ENCODE measurements around the gene IL17C.
"Not testable (repeated sequence)": the region's sequence is repeated elsewhere in the genome, so short reads cannot be mapped to it uniquely, and the experiment has no call there.

The IL17C gene

GRCh38 chr16:88609426-88609825 lies 28.9 kb upstream of the IL17C start:
- not testable (repeated sequence) for DNase-seq (ENCODE audit: low read depth in 2 of 2)

GRCh38 chr16:88610080-88610479 lies 28.3 kb upstream of the IL17C start:
- no peak for DNase-seq (ENCODE audit: low read depth in 2 of 2)

- DNase-seq (ENCODE audit: low read depth in 2 of 2) = no peak
Measured at GRCh38 chr16:88610909-88611812, 27.2 kb upstream of the IL17C start.

- DNase-seq (ENCODE audit: low read depth in 2 of 2) = no peak
Measured at GRCh38 chr16:88613293-88613692, 25.1 kb upstream of the IL17C start.

- DNase-seq (ENCODE audit: low read depth in 2 of 2) = no peak
Measured at GRCh38 chr16:88613911-88614817, 24.2 kb upstream of the IL17C start.

DNA sequence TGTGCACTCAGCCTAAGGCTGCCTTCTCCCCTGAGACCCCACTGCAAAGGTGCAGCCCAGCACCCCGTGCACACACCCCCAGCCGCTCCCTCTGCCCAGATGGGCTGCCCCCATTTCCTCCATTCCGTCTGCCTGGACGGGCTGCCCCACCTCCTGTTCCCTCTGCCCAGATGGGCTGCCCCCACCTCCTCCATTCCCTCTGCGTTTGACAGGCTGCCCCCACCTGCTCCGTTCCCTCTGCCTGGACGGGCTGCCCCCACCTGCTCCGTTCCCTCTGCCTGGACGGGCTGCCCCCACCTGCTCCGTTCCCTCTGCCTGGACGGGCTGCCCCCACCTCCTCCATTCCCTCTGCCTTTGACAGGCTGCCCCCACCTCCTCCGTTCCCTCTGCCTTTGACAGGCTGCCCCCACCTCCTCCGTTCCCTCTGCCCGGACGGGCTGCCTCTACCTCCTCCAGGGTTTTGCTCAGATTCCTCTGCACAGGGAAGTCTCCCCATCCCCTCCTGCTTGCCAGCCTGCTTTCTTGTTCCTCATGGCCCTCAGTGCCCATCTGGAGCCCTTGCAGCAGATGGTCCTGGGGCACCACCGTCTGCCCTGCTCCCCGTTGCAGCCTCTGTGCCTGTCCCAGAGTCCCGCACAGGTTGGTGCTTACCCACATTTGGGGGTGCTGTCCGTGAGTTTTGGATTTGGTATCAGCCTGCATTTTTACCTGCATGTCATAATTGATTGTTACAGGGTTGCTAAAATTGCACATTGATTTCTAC lies 23.4 kb upstream of the IL17C start:
- DNase-seq (ENCODE audit: low read depth in 2 of 2) = no peak

DNA sequence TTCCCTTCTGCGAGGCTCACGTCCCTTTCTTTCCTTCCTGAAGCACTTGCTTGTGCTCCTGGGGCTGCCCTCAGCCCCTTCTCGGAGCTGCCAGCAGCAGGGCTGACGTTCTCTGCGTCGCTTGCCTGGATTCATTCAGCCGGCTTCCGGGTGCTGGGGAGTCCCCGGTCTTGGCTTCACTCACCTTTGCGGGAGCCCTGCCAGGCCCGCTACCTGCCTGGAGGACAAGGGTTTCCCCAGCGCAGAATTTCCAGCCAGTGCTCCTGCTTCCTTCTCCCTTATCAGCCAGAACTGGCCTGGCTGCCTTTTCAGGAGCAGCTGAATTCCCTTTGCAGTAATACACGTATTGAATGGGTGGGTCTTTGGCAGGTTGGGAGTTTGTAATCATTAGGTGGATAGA lies 22.1 kb upstream of the IL17C start:
- no peak for DNase-seq (ENCODE audit: low read depth in 2 of 2)

GRCh38 chr16:88616736-88617135 lies 21.6 kb upstream of the IL17C start:
- DNase-seq (ENCODE audit: low read depth in 2 of 2) = no peak

GRCh38 chr16:88617268-88618031 lies 20.9 kb upstream of the IL17C start:
- DNase-seq (ENCODE audit: low read depth in 2 of 2) = no peak

GRCh38 chr16:88618182-88618955 lies 20.0 kb upstream of the IL17C start:
- DNase-seq (ENCODE audit: low read depth in 2 of 2) = no peak

- DNase-seq (ENCODE audit: low read depth in 2 of 2) = no peak
Measured at GRCh38 chr16:88618956-88619667, 19.3 kb upstream of the IL17C start.

DNA sequence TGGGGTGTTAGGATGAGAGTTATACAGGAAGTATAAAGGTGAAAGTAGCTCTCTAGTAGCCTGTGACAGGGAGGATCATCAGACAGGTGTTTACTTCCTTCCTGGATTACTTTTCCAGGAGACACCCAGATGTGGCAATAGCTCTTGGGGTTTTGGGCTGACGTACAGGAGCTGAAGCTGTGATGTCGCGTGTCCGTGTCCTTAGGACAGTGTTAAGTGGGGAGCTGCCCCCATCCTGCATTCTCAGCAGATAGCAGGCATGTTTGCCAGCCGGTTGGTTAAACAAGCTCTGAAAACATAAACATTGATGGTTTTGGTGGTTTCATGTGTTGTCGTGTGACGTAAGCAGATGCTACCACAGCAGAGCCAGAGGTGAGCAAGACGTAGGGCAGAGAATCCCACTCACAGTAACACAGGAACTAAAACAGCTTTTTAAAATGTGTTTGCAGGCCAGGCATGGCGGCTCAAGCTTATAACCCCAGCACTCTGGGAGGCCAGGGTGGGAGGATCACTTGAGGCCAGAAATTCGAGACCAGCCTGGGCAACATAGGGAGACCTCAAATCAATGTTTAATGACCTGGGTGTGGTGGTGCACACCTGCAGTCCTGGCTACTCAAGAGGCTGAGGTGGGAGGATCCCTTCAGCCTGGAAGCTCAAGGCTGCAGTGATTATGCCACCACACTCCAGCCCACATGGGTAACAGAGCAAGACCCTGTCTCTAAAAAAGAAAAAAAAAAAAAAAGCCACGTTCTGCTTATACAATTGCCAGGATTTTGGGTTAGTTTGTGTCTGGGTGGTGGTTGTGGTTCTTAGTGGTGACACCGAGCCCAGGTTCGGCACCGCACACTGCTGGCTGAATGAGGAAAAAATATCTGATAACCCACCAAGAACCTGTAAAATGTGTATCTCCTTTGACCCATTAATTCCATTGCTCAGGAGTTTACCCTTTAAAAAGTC lies 18.2 kb upstream of the IL17C start:
- DNase-seq (ENCODE audit: low read depth in 2 of 2) = peak; percentile 53 to 68

DNA sequence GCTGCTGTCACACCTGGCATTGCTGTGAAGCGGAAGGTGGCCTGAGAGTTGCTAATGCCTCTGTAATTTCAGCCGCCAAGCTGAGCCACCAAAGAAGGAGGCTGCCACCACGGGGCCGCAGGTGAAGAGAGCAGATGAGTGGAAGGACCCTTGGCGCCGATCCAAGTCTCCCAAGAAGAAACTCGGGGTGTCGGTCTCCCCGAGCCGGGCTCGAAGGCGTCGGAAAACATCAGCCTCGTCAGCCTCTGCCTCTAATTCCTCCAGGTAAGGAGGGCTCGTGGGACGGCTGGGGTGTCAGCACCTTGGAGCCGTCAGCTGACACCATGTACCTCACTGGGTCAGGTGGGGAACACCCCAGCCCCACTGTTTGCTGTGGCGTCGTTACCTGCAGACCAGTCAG lies 16.2 kb upstream of the IL17C start:
- no peak for DNase-seq (ENCODE audit: low read depth in 2 of 2)

- DNase-seq (ENCODE audit: low read depth in 2 of 2) = no peak
Measured at GRCh38 chr16:88622866-88623265, 15.5 kb upstream of the IL17C start.

DNA sequence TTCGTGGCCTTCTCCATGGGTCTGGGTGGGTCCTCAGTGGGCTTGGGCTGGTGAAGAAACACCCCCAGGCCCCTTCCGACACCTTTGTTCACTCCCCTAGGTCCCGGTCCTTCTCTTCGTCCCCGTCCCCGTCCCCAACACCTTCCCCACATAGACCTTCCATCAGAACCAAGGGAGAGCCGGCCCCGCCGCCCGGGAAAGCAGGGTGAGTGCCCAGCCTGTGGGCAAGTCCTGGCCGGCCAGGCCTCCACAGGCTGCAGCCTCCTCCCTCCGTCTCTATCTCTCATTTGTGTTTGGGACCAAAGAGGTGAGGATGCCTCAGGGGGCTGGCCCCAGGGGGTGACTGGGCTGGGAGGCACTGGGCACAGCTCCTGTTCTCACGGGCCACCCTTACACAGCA lies 14.5 kb upstream of the IL17C start:
- DNase-seq (ENCODE audit: low read depth in 2 of 2) = no peak

DNA sequence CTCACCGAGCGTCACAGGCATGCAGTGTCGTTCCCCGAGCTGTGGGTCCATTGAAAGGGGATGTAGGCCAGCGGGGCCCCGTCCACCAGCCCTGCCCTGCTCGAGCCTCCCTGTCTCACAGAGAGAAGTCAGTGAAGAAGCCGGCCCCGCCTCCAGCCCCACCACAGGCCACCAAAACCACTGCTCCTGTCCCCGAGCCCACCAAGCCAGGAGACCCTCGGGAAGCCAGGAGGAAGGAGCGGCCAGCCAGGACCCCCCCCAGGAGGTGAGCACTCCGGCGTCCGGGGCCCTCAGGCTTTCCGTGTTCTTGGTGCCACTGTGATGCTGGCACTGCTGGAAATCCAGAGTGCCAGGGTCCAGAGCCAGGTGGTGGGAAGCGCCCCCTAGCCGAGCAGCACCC lies 13.9 kb upstream of the IL17C start:
- no peak for DNase-seq (ENCODE audit: low read depth in 2 of 2)

DNA sequence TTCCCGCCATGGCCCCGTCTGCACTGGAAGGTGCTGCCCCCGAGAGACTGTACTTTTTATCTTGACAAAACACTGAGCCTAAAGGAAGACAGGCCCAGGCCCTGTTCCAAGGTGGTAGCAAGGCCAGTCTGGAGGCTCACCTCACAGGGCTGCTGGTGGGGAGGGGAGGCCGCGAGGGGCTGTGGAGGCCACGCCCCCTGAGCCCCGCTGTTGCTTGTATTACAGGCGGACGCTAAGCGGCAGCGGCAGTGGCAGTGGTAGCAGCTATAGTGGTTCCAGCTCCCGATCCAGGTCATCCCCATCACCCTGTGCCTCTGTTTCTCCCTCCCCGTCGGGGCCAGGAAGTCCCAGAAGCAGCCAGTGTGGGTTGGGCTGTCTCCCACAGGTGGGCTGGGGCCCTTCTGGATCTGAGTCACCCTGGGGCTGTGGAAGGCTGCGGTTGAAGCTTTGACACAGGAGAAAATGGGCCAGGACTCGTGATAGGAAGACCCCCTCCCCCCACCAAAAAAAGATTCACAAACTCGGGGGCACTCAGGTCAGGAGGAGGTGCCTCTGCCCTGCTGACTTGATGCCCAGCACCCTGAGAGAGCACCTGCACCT lies 13.3 kb upstream of the IL17C start:
- DNase-seq (ENCODE audit: low read depth in 2 of 2) = no peak

GRCh38 chr16:88626646-88627045 lies 11.7 kb upstream of the IL17C start:
- no peak for DNase-seq (ENCODE audit: low read depth in 2 of 2)
